ENCODE results near the gene SNTB2. TPM values are rescaled to one million over a fixed set of nuclear protein-coding genes. Genes with fewer than 3 reads are reported as not detected.
A peak's percentile ranks its signal among the peaks of the same experiment; 100 is the strongest.

The SNTB2 gene
- total and polyA plus RNA-seq, 9 of the 15 experiments (the other 6 are each of a cell fraction or from before 2014, with no cell fraction given): 1.2 to 13.7 (median 5.7) TPM

DNA sequence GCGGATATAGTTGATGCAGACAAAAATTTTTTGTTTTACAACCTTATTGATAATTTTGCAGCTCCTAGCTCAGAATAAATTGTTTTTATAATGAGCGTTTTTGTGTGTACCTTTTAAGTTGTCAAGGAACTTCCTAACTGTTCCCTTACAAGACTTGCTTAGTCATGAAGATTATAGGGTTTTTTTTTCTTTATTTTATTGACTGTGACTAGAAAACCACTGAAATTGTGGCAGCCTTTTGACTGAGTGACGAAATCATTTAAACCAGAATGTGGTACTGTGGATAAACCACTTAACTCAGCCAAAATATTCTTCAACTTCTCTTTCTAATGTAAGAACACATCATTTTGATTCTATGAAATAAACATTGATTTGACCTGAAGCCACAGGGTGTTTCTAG lies 83.4 kb downstream of the SNTB2 start (continued):
- TF ChIP-seq BACH1 (tag; IDR thresholded peaks at IDR 0.05) (no peak), C11orf30 (IDR thresholded peaks at IDR 0.05; ENCODE audit: low read depth) (peak; percentile 56), JUN (IDR thresholded peaks at IDR 0.05; ENCODE audit: borderline replicate concordance, low read depth, low read length) (no peak), JUN (CRISPR knock-in tag; IDR thresholded peaks at IDR 0.05; ENCODE audit: borderline replicate concordance) (no peak), YBX1 (IDR thresholded peaks at IDR 0.05) (no peak)
- TF ChIP-seq, protein P1, sequence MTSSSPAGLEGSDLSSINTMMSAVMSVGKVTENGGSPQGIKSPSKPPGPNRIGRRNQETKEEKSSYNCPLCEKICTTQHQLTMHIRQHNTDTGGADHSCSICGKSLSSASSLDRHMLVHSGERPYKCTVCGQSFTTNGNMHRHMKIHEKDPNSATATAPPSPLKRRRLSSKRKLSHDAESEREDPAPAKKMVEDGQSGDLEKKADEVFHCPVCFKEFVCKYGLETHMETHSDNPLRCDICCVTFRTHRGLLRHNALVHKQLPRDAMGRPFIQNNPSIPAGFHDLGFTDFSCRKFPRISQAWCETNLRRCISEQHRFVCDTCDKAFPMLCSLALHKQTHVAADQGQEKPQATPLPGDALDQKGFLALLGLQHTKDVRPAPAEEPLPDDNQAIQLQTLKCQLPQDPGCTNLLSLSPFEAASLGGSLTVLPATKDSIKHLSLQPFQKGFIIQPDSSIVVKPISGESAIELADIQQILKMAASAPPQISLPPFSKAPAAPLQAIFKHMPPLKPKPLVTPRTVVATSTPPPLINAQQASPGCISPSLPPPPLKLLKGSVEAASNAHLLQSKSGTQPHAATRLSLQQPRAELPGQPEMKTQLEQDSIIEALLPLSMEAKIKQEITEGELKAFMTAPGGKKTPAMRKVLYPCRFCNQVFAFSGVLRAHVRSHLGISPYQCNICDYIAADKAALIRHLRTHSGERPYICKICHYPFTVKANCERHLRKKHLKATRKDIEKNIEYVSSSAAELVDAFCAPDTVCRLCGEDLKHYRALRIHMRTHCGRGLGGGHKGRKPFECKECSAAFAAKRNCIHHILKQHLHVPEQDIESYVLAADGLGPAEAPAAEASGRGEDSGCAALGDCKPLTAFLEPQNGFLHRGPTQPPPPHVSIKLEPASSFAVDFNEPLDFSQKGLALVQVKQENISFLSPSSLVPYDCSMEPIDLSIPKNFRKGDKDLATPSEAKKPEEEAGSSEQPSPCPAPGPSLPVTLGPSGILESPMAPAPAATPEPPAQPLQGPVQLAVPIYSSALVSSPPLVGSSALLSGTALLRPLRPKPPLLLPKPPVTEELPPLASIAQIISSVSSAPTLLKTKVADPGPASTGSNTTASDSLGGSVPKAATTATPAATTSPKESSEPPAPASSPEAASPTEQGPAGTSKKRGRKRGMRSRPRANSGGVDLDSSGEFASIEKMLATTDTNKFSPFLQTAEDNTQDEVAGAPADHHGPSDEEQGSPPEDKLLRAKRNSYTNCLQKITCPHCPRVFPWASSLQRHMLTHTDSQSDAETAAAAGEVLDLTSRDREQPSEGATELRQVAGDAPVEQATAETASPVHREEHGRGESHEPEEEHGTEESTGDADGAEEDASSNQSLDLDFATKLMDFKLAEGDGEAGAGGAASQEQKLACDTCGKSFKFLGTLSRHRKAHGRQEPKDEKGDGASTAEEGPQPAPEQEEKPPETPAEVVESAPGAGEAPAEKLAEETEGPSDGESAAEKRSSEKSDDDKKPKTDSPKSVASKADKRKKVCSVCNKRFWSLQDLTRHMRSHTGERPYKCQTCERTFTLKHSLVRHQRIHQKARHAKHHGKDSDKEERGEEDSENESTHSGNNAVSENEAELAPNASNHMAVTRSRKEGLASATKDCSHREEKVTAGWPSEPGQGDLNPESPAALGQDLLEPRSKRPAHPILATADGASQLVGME (CRISPR knock-in tag; IDR thresholded peaks at IDR 0.05): no peak

Data from K562 (cell line).